HG02759 (cell line): ENCODE results near the gene FAM120B.
A peak's percentile ranks its signal among the peaks of the same experiment; 100 is the strongest.

Experiments used
- ATAC-seq: cut with Tn5 transposase; IDR thresholded peaks from one replicate; pipeline ENCODE4 v1.9.1; 2021; ENCODE audit warnings: mild to moderate bottlenecking, moderate library complexity; ENCODE audit not compliant: unreplicated experiment

FAM120B gene

DNA sequence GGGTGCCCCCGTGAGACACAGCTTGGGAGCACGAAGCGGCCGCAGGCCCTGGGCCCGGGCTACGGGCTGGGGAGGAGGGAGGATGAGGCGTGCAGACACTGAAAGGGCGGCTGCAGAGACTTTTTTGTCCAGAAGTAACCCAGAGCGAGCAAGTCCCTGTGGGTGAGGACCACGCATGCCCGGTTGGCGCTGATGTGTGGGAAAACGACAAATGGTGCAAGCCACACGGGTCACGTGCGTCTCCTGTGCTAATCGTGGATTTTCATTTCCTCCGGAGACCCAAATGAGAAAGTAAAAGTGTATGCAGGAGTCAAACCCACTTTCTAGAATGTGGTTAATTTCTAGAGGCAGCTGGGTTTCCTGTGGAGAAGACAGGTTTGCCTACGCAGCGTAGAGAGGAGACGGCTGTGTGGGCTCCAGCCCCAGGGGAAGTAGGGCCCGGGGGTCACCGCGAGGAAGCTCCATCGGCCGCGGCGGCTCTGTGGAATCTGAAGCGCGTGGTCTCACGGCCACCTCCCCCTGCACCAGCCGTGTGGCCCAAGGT, 34.7 kb upstream of the FAM120B start:
- ATAC-seq = peak; percentile 91

DNA sequence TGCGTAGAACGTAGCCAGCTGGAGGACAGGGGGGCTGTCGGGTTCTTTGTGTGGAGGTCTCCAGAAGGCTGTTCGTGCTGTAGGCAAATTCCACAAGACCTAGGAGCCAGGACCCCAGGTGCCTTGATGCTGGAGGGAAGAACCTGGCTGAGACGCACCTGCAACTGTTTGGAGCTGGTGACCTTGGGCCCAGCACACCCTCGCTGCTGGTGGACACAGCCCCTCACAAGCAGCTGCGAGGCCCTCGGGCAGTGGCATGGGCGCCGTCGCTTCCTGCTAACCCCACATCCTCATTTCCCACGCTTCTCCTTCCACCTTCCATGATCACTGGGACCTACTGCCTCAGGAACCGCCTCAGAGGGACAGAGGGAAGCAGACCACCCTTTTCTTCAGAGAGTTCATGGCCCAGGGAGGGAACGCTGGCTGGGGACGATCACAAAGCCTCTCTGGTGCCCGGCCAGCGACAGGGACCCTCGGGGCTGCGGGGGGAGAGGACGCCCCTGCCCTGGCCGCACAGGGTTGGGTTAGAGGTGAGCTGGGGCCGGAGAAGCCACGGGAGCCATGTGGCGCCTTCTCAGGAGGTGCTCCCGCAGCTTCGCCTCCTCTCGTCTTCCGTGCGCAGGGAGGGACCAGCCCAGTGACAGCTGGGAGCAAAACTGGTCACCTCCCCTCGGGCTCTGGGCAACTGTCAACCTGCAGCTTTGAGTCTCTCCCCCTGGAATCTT, 34.1 kb upstream of the FAM120B start:
- no peak for ATAC-seq

DNA sequence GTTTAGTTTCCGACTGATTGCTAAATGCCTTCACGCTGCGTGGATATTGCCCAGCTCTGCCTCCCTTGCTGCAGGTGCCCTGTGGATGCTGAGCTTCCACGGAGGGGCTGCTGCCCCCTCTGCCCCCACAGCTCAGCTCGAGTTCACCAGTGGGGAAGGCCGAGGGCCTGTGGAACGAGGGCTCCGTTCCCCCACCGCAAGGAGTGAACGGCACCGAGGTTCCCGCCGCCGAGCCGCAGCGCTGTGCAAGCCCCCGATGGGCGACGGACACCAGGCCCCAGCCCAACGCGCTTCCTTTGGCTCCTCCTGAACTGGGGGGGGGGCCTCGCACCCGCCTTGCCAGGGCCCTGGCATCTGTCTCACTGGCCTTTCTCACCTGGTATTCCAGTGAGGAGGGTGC, 33.4 kb upstream of the FAM120B start:
- no peak for ATAC-seq

GRCh38 chr6:170273681-170274080, 32.9 kb upstream of the FAM120B start:
- no peak for ATAC-seq

DNA sequence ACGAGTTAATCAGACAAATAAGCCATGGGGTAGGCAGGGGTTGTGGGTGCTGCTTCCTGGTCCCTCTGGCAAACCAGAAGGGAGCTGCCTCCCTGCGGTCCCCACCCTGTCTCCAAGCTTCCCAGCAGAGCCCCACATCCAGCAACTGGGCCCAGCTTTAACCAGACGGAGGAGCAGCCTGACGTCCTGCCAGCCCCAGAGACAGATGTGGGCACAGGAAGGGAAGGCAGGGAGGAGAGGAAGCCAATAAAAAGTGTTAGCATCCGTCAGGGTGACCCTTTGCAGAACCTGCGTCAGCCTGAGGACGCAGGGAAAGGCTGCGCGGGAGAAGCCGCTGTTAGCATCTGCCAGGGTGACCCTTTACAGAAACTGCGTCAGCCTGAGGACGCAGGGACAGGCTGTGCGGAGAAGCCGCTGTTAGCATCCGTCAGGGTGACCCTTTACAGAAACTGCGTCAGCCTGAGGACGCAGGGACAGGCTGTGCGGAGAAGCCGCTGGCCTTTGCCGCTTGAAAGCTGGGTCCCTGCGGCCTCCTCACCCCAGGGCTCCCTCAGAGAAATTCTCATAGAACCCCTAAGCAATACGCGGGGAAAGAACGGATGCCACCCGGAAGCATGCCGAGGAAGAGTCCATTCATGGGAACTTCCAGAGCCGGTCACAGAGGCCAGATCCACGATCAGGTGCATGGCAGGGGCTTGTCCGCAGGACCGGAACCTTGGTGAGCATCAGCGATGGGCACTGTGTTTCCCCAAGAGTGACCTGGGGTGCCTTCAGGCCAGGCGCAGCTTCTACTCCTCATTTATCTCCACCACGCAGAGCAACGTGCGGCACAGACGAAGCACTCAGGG, 31.6 kb upstream of the FAM120B start:
- ATAC-seq = no peak

DNA sequence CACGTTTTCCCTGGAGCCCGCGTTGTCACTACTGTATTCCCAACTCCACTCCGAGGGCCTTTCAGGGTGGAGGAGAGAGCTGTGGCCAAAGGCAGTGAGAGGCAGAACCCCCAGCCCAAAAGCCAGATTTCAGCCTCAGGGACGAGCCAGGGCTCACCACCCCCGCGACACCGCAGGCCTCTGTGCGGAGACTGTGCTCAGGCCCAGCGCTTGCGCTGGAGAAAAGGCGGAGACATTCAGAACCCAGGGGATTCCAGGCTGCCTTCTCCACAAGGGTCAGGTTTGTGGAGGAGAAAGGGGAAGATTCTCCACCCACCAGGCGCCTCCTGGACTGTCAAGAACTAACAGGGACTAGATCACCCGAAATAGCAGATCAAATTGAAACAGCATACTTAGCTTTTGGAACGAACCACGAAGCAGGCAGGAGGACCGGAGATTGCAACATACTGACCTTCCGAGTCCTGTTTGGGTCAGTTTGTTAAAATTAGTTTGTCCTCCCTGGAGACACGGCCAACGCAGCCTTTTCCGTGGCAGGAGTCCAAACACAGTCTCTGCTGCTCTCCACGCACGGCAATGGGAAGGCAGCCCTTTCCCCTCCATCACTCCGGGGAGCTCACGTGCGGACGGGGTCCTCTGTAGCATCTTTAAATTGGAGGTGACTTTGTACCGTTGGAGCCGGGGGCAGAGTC, 30.0 kb upstream of the FAM120B start:
- no peak for ATAC-seq

GRCh38 chr6:170277893-170278742, 28.4 kb upstream of the FAM120B start:
- no peak for ATAC-seq

DNA sequence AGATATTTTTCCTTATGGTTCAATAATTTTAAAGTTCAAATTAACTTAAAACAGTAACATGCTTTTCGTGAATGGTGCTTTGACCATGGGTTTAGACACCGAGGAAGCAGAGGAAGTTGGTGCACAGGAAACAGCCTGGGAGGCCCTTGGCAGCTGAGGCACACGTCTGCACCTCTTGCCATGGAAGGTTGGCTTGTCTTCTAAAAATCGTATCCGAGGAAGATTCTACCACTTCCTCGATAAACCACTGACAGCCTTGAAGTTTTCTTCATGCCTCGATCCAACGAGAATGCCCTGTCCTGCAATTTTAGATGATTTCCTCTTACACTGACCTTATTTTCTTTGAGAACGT, 27.8 kb upstream of the FAM120B start:
- ATAC-seq = no peak

GRCh38 chr6:170279426-170279825, 27.1 kb upstream of the FAM120B start:
- ATAC-seq = no peak

GRCh38 chr6:170279977-170280688, 26.4 kb upstream of the FAM120B start:
- peak; percentile 66 for ATAC-seq

GRCh38 chr6:170280689-170281045, 25.9 kb upstream of the FAM120B start:
- peak; percentile 21 for ATAC-seq

DNA sequence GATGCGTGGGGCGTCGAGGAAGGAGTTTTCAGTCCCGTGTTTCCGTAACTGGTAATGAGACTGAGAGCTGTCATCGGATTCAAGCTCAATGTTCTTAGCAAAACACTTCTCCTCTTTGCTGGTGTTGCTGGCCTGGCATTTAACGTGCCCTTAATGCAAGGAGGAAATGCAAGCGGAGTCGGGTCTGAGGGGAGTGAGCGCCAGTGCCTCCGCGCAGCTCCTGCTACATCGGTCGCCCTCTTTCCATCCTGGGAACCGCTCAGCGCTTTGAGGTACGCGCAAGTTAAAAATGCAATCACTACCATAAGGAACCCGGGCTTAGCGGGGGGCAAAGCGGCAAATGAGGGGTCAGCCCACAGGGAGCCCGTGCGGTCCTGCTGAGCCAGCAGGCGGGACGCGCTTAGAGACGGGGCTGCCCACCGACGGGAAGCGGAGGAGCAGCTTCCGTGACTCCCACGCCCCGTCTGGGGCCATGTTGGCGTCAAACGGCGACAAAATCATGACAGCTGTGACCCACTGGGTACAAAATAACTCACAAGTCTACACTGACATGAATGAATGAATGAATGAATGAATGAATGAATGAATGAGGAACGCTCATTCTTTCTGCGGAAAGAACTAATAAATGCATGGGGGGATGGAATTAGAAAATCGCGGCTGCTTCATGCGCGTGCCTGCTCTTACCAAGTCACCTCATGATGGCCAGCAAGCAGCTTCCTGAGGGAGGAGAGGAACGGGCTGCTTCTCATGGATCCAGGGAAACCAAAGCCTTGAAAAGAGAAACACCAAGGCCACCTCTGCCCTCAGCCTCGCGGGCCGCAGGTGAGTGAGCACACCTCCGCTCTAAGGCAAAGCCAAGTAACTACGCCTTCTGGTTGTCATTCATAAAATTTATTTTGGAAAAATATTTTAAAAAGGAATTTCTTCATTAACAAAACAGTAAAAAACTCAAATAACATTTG, 24.9 kb upstream of the FAM120B start:
- no peak for ATAC-seq

GRCh38 chr6:170282512-170283158, 23.9 kb upstream of the FAM120B start:
- no peak for ATAC-seq

GRCh38 chr6:170283212-170284081, 23.1 kb upstream of the FAM120B start:
- ATAC-seq = no peak

DNA sequence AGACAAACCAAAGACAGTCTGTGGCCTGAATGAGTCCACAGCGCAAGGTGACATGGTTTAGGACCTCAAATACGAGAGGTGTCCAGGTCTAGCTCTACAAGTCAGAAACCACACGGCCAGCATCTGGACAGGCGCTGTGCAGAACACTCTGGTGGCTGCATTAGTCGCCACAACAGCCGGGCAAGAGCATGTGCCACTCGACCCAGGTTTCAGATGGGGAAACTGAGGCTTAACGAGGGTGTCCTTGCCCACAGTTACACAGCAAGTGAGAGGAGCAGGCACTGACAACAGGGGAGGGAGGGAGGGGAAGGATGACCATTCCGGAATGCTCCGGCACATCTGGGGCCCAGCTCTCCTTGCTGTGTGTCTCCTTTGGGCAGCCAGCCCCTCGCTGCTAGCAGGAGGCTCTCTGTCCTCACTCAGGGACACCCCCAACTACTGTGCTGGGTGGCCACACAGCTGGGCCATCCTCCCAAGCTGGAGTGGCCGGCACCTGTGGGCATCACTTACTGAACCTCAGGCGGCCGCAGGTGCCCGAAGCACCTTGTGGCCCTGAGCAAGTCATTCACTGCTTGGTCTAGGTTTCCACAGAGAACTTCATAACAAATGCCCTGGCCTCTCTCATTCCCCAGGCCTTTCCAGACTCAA, 22.3 kb upstream of the FAM120B start:
- no peak for ATAC-seq

- no peak for ATAC-seq
Observed at GRCh38 chr6:170284866-170285469, 21.6 kb upstream of the FAM120B start.

DNA sequence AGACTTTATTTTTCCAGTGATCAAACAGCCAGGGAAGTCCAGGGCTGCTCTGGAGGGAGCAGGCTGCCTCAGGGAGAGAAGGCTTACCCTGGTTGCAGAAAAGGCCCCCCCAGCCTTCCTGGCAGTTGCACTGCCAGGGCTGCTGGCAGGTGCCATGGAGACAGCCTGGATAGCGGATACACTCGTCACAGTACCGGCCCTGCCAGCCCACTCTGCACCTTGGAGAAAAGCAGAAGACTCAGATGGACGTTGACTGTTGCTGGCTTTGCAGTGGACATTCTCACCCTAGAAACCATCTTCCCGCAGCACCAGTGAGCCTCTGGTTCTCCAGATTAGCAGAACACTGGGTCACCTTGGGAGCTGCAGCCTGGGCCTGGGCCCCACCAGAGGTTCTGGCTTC, 21.1 kb upstream of the FAM120B start:
- ATAC-seq = no peak
